ENCODE results near the gene LAMB4.

DNA sequence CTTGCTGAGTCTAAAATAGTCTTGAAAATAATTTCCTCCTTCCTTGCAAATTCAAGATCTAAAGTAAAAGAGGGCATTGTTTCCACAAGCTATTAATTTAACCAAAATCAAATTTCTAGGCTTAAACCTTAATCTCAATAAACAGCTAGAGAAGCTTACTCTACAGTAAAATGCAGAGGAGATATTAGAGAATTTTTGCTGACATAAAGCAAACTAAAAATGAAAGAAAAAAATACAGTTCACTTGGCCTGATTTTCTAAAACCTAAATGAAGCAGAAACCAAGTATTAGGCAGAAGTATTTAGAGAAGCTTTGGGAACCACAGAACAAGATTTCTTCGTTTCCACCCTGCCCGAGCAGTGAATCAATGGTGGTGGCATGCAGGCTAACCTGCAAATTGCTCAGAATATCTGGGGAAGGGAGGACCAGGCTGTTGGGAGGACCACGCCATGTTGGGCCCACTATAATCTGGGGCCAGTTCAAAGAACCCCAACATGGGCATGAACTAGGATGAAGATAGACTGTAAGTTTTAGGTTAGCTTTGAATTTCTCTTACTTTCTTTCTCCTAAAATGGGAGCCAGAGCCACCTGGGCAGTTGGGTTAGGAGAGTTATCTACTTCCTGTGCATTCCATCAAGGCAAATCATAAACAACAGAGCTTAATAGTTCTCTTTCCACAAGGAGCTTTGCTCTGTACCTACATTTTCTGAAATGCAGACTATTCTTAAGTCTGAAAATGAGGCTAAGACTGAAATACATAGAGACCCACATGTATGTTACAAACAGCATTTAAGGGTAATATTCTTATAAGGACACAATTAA is 131.3 kb downstream of the LAMB4 start:
- TF ChIP-seq, protein P1, sequence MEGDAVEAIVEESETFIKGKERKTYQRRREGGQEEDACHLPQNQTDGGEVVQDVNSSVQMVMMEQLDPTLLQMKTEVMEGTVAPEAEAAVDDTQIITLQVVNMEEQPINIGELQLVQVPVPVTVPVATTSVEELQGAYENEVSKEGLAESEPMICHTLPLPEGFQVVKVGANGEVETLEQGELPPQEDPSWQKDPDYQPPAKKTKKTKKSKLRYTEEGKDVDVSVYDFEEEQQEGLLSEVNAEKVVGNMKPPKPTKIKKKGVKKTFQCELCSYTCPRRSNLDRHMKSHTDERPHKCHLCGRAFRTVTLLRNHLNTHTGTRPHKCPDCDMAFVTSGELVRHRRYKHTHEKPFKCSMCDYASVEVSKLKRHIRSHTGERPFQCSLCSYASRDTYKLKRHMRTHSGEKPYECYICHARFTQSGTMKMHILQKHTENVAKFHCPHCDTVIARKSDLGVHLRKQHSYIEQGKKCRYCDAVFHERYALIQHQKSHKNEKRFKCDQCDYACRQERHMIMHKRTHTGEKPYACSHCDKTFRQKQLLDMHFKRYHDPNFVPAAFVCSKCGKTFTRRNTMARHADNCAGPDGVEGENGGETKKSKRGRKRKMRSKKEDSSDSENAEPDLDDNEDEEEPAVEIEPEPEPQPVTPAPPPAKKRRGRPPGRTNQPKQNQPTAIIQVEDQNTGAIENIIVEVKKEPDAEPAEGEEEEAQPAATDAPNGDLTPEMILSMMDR (IDR thresholded peaks at IDR 0.05; ENCODE audit: low read length) = no peak
- no peak for TF ChIP-seq EZH2 (IDR thresholded peaks at IDR 0.05; ENCODE audit: borderline replicate concordance, low read length)

All from OCI-LY1 (cell line).